Loucy (cell line): ENCODE measurements around the gene PLA2G10.
"Not testable (repeated sequence)": the region's sequence is repeated elsewhere in the genome, so short reads cannot be mapped to it uniquely, and the experiment has no call there.

ENCODE experiments used
- EZH2phosphoT487 ChIP-seq: fragments of 200-600 bp; IDR thresholded peaks from 2 replicates; pipeline ENCODE4 v1.6.1; 2018; ENCODE audit warnings: antibody characterized with exemption, mild to moderate bottlenecking, moderate library complexity, borderline replicate concordance
- TF ChIP-seq, protein P1 (sequence below): fragments of 200-600 bp; sonication (generic); conservative IDR thresholded peaks from 2 replicates; pipeline ENCODE4 v1.5.1; 2014; ENCODE audit warnings: mild to moderate bottlenecking, antibody characterized with exemption, low read length

GRCh38 chr16:14703156-14704011 lies 9.3 kb upstream of the PLA2G10 start, which contains the start of gene NPIPA3:
- TF ChIP-seq, protein P1, sequence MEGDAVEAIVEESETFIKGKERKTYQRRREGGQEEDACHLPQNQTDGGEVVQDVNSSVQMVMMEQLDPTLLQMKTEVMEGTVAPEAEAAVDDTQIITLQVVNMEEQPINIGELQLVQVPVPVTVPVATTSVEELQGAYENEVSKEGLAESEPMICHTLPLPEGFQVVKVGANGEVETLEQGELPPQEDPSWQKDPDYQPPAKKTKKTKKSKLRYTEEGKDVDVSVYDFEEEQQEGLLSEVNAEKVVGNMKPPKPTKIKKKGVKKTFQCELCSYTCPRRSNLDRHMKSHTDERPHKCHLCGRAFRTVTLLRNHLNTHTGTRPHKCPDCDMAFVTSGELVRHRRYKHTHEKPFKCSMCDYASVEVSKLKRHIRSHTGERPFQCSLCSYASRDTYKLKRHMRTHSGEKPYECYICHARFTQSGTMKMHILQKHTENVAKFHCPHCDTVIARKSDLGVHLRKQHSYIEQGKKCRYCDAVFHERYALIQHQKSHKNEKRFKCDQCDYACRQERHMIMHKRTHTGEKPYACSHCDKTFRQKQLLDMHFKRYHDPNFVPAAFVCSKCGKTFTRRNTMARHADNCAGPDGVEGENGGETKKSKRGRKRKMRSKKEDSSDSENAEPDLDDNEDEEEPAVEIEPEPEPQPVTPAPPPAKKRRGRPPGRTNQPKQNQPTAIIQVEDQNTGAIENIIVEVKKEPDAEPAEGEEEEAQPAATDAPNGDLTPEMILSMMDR, result not testable (repeated sequence)
- not testable (repeated sequence) for TF ChIP-seq EZH2phosphoT487
